A549 (cell line): ENCODE measurements around the gene YPEL4.

Experiments
- BHLHE40 ChIP-seq: IDR thresholded peaks from 2 replicates; pipeline ENCODE4 v1.6.1; 2012; ENCODE audit warnings: low read depth, low read length, inconsistent platforms
- CEBPB ChIP-seq, 2 experiments: fragments of >200 bp in 1 of 2; sonication (Bioruptor Twin) in 1 of 2; formaldehyde crosslinking in 1 of 2; IDR thresholded peaks; 2 replicates each; pipeline ENCODE4 v1.6.1; 2012 to 2016
- CHD2 ChIP-seq: fragments of 150-350 bp; IDR thresholded peaks from 2 replicates; pipeline ENCODE4 v1.6.1; 2014; ENCODE audit warnings: low read length; ENCODE audit not compliant: partially characterized antibody
- KDM1A ChIP-seq: fragments of 200-600 bp; sonication (generic); IDR thresholded peaks from 2 replicates; pipeline ENCODE4 v1.6.1; 2016; ENCODE audit warnings: low read depth, mild to moderate bottlenecking
- POLR2A ChIP-seq: IDR thresholded peaks from 2 replicates; pipeline ENCODE4 v1.6.1; 2012; ENCODE audit warnings: mild to moderate bottlenecking, low read length
- RARB ChIP-seq: fragments of 250-450 bp; sonication (Bioruptor Pico); IDR thresholded peaks from 2 replicates; pipeline ENCODE4 v1.8.0; 2021; ENCODE audit warnings: mild to moderate bottlenecking, moderate library complexity
- SMC3 ChIP-seq: fragments of >200 bp; sonication (Bioruptor Twin); formaldehyde crosslinking; IDR thresholded peaks from 3 replicates; pipeline ENCODE4 v1.6.1; 2018; ENCODE audit warnings: inconsistent platforms
- TF ChIP-seq, protein P1 (sequence below): fragments of >200 bp; sonication (Bioruptor Twin); formaldehyde crosslinking; IDR thresholded peaks from 3 replicates; pipeline ENCODE4 v1.5.1; 2016
- TF ChIP-seq, protein P2 (sequence below): IDR thresholded peaks from 2 replicates; pipeline ENCODE4 v1.6.1; 2012; ENCODE audit warnings: low read depth, borderline replicate concordance
- TF ChIP-seq, protein P3 (sequence below): IDR thresholded peaks from 2 replicates; pipeline ENCODE4 v1.6.1; 2012

- TF ChIP-seq CEBPB (IDR thresholded peaks at IDR 0.05) (no peak), BHLHE40 (no peak), SMC3 (no peak), CHD2 (no peak), RARB (CRISPR knock-in tag) (no peak), KDM1A (no peak), POLR2A (no peak)
- TF ChIP-seq, protein P1, sequence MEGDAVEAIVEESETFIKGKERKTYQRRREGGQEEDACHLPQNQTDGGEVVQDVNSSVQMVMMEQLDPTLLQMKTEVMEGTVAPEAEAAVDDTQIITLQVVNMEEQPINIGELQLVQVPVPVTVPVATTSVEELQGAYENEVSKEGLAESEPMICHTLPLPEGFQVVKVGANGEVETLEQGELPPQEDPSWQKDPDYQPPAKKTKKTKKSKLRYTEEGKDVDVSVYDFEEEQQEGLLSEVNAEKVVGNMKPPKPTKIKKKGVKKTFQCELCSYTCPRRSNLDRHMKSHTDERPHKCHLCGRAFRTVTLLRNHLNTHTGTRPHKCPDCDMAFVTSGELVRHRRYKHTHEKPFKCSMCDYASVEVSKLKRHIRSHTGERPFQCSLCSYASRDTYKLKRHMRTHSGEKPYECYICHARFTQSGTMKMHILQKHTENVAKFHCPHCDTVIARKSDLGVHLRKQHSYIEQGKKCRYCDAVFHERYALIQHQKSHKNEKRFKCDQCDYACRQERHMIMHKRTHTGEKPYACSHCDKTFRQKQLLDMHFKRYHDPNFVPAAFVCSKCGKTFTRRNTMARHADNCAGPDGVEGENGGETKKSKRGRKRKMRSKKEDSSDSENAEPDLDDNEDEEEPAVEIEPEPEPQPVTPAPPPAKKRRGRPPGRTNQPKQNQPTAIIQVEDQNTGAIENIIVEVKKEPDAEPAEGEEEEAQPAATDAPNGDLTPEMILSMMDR = no peak
- TF ChIP-seq, protein P2, sequence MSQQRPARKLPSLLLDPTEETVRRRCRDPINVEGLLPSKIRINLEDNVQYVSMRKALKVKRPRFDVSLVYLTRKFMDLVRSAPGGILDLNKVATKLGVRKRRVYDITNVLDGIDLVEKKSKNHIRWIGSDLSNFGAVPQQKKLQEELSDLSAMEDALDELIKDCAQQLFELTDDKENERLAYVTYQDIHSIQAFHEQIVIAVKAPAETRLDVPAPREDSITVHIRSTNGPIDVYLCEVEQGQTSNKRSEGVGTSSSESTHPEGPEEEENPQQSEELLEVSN = no peak
- TF ChIP-seq, protein P3, sequence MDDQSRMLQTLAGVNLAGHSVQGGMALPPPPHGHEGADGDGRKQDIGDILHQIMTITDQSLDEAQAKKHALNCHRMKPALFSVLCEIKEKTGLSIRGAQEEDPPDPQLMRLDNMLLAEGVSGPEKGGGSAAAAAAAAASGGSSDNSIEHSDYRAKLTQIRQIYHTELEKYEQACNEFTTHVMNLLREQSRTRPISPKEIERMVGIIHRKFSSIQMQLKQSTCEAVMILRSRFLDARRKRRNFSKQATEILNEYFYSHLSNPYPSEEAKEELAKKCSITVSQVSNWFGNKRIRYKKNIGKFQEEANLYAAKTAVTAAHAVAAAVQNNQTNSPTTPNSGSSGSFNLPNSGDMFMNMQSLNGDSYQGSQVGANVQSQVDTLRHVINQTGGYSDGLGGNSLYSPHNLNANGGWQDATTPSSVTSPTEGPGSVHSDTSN = no peak
Measured at GRCh38 chr11:57640068-57640800, 9.5 kb downstream of the YPEL4 start.
